Measurements from ENCODE around the gene TCERG1. TPM values are rescaled to one million over a fixed set of nuclear protein-coding genes. Genes with fewer than 3 reads are reported as not detected.
A peak's percentile ranks its signal among the peaks of the same experiment; 100 is the strongest.
"Not testable (repeated sequence)": the region's sequence is repeated elsewhere in the genome, so short reads cannot be mapped to it uniquely, and the experiment has no call there.

The TCERG1 gene
- total RNA-seq, 2 donors from 2014 or later = 41.5 to 147 TPM

DNA sequence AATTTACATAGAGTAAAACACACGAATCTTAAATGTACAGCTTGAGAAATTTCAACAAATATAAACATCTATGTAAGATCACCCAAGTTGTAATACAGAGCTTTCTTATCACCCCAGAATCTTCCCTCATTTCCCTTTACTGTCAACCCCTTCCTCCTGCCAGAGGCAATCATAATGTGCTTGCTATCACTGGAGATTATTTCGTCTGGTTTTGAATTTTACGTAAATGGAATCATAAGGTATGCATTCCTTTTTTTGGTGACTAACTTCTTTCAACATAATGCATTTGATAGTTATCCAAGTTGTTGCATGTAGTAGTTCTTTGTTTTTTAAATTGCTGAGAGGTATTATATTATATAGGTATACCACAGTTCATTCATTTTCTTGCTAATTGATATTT, 106.3 kb downstream of the TCERG1 start:
- H3K36me3 ChIP-seq (replicated peaks in 1 of 2; ENCODE audit: insufficient read depth in 1 of 2, low read depth in 2 of 2) = no peaks in the 10 kb centered on the region
- H3K9me3 ChIP-seq = no peaks in the 10 kb centered on the region
- no peak for DNase-seq
- no peaks in the 10 kb centered on the region for H3K27me3 ChIP-seq
- H3K27ac ChIP-seq = no peak overlapping the region
- no peak for TF ChIP-seq POLR2A (IDR thresholded peaks at IDR 0.05)
- TF ChIP-seq, protein P1, sequence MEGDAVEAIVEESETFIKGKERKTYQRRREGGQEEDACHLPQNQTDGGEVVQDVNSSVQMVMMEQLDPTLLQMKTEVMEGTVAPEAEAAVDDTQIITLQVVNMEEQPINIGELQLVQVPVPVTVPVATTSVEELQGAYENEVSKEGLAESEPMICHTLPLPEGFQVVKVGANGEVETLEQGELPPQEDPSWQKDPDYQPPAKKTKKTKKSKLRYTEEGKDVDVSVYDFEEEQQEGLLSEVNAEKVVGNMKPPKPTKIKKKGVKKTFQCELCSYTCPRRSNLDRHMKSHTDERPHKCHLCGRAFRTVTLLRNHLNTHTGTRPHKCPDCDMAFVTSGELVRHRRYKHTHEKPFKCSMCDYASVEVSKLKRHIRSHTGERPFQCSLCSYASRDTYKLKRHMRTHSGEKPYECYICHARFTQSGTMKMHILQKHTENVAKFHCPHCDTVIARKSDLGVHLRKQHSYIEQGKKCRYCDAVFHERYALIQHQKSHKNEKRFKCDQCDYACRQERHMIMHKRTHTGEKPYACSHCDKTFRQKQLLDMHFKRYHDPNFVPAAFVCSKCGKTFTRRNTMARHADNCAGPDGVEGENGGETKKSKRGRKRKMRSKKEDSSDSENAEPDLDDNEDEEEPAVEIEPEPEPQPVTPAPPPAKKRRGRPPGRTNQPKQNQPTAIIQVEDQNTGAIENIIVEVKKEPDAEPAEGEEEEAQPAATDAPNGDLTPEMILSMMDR (IDR thresholded peaks at IDR 0.05) = no peak
- no peak for ATAC-seq
- no peaks in the 10 kb centered on the region for H3K4me1 ChIP-seq
- intact Hi-C loops (cut with DNase I) = no loop called here
- H3K4me3 ChIP-seq = no peak overlapping the region
- 33 to 55% methylated on average over 3 of the region's 3 CpGs for WGBS, 2 donors

DNA sequence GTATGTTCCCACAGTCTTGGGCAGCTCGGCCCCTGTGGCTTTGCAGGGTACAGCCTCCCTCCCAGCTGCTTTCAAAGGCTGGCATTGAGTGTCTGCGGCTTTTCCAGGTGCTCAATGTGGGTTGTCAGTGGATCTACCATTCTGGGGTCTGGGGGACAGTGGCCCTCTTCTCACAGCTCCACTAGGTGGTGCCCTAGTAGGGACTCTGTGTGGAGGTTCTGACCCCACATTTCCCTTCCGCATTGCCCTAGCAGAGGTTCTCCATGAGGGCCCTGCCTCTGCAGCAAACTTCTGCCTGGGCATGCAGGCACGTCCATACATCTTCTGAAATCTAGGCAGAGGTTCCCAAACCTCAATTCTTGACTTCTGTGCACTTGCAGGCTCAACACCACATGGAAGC, 109.8 kb downstream of the TCERG1 start:
- H3K4me1 ChIP-seq; H3K27me3 ChIP-seq; intact Hi-C loops (cut with DNase I); DNase-seq; H3K9me3 ChIP-seq; H3K4me3 ChIP-seq; H3K36me3 ChIP-seq (replicated peaks in 1 of 2; ENCODE audit: insufficient read depth in 1 of 2, low read depth in 2 of 2); H3K27ac ChIP-seq; ATAC-seq: not testable (repeated sequence)
- 83 to 87% methylated on average over 3 to 4 of the region's 4 CpGs for WGBS, 2 donors

DNA sequence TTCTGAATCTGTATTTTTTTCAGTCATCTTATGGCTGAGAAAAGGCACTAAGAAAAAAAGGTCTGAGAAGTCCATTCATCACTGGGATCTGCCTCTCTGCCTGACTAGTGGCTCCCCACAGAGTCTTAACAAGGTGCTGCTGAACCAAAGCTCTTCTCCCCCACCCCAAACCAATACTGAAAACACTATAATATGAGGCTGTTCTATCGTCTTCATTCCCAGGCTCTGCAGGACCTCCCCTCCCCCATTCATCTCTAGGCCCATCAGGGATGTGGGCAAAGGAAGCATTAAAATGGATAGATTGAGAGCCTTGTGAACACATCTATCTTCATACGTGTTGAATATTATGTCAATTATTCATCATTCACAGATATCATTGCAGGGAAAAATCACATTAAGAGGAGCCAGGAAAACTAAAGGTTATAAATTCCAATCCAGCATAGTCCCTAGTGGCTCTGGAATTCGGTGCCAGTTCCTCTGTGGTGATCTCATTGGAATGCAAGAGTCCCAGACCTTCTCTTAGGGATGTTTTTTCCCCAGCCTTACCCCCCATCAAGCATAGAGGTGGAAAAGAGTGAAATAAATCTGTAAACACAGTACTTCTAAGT, 113.2 kb downstream of the TCERG1 start:
- TF ChIP-seq, protein P1 (IDR thresholded peaks at IDR 0.05) = no peak
- TF ChIP-seq POLR2A (IDR thresholded peaks at IDR 0.05) = no peak
- 26 to 31% methylated on average over 3 of the region's 3 CpGs for WGBS, 2 donors

More for the DNA sequence above, 113.2 kb downstream of the TCERG1 start:
- H3K4me3 ChIP-seq = no peak overlapping the region
- no peaks in the 10 kb centered on the region for H3K36me3 ChIP-seq (replicated peaks in 1 of 2; ENCODE audit: insufficient read depth in 1 of 2, low read depth in 2 of 2)
- DNase-seq (peak in 3 of 4 donors; percentile 9 to 37 (median 14)), ATAC-seq (peak; percentile 94)
- H3K27me3 ChIP-seq = no peaks in the 10 kb centered on the region
- H3K4me1 ChIP-seq = peaks cover 5% of the 10 kb centered on the region
- H3K9me3 ChIP-seq = no peaks in the 10 kb centered on the region
- intact Hi-C loops (cut with DNase I) = no loop called here
- H3K27ac ChIP-seq = peak overlapping the region in 3 of 4 donors; percentile 29 to 47 (median 35)

Small RNA genes within 50 kb of the gene (small RNA-seq; reads per million reads assigned to genes)
- not detected for gene RF02271

Other genes with a start within 250 kb of the TCERG1 start
- 1 to 10 TPM; 8.6 to 8.9 TPM for gene RBM27, start 243.7 kb upstream of the TCERG1 start, total RNA-seq
- gene POU4F3, start 108.5 kb upstream of the TCERG1 start, total RNA-seq = under 1 TPM in 1 of 2 donors, not detected in 1; 0.52 TPM
- not detected for gene GPR151, start 68.9 kb downstream of the TCERG1 start, total RNA-seq